ENCODE data around the gene KBTBD13. TPM values are rescaled to one million over a fixed set of nuclear protein-coding genes. Genes with fewer than 3 reads are reported as not detected.

The KBTBD13 gene
- total RNA-seq, 1 experiment from 2014 or later: not detected

GRCh38 chr15:65055201-65055870, 21.2 kb upstream of the KBTBD13 start:
- Histone ChIP-seq H3K4me3 (ENCODE audit: low read depth in 2 of 2, low read length in 2 of 2) (no peak overlapping the region), H3K27ac (ENCODE audit: low read length) (no peak overlapping the region), H3K9me3 (ENCODE audit: control insufficient read depth, insufficient read depth, low read depth, low read length) (no peaks in the 10 kb centered on the region), H3K36me3 (ENCODE audit: control insufficient read depth, insufficient read depth, low read length) (no peaks in the 10 kb centered on the region), H3K4me1 (ENCODE audit: control insufficient read depth, insufficient read depth, low read length) (0 out of 2 replicates have a peak, but pooled peaks cover 5% of the 10 kb centered on the region), H3K27me3 (ENCODE audit: control insufficient read depth, insufficient read depth, low read length) (no peaks in the 10 kb centered on the region)
- DNase-seq (ENCODE audit: low read depth, low spot score) (no peak), ATAC-seq (no peak)
- POLR2A ChIA-PET: interaction anchor here (1.0 to 1.1 kb wide), 2 partner anchors 20 to 23 kb away, joined by 3 to 4 read pairs; no protein-coding TSS in a partner anchor
- CTCF ChIA-PET: interaction anchor here (0.6 to 1.2 kb wide), 4 partner anchors 28 to 259 kb away, joined by 4 to 6 read pairs (median 5); no protein-coding TSS in a partner anchor
- intact Hi-C loops (cut with micrococcal nuclease; ENCODE audit: unreplicated experiment) (no loop called here), in situ Hi-C loops (cut with HindIII; ENCODE audit: low pct_unique_long_range_greater_than_20kb, low sequenced_read_pairs) (no loop called here)
- no TSS peak for BruUV-seq (replicated peaks)
- TF ChIP-seq POLR2AphosphoS5 (IDR thresholded peaks at IDR 0.05; ENCODE audit: low read depth, low read length): no peak
- no peak for TF ChIP-seq SIN3A (IDR thresholded peaks at IDR 0.05; ENCODE audit: borderline replicate concordance, insufficient read depth, low read depth, low read length)
- TF ChIP-seq TCF7L2 (IDR thresholded peaks at IDR 0.05; ENCODE audit: low read depth, low read length): no peak
- no peak for TF ChIP-seq REST (IDR thresholded peaks at IDR 0.05; ENCODE audit: insufficient read depth in 1 of 2, low read depth in 2 of 2, low read length in 1 of 2)
- no peak for TF ChIP-seq CTCF (IDR thresholded peaks at IDR 0.05)

DNA sequence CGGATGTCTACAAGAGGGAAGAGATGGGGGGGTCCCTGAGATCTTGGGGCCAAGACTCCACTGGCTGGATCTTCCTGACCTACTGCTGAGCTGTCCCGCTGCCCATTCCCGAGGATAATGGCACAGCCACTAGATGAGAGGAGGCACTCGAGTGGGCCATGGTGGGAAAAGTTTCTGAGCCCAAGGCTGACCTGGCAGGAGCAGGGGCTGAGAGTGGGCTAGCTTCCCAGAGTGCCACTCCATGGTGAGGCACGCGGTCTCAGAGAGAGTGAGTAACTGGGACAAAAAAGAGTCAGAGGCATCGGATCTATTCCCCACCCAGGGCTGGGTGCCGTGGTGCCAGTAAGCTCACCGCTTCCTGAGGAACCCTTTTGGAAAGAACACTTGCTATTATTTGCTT, 20.4 kb upstream of the KBTBD13 start:
- no TSS peak for BruUV-seq (replicated peaks)

More for the DNA sequence above, 20.4 kb upstream of the KBTBD13 start:
- POLR2A ChIA-PET: interaction anchor here (0.6 to 1.1 kb wide), 3 partner anchors 11 to 22 kb away, joined by 3 to 4 read pairs (median 3); no protein-coding TSS in a partner anchor
- no peak for ATAC-seq
- Histone ChIP-seq H3K27ac (ENCODE audit: low read length) (no peak overlapping the region), H3K36me3 (ENCODE audit: control insufficient read depth, insufficient read depth, low read length) (no peaks in the 10 kb centered on the region), H3K4me3 (ENCODE audit: low read depth in 2 of 2, low read length in 2 of 2) (no peak overlapping the region), H3K9me3 (ENCODE audit: control insufficient read depth, insufficient read depth, low read depth, low read length) (no peaks in the 10 kb centered on the region), H3K4me1 (ENCODE audit: control insufficient read depth, insufficient read depth, low read length) (0 out of 2 replicates have a peak, but pooled peaks cover 5% of the 10 kb centered on the region), H3K27me3 (ENCODE audit: control insufficient read depth, insufficient read depth, low read length) (no peaks in the 10 kb centered on the region)
- TF ChIP-seq POLR2AphosphoS5 (IDR thresholded peaks at IDR 0.05; ENCODE audit: low read depth, low read length) (no peak), SIN3A (IDR thresholded peaks at IDR 0.05; ENCODE audit: borderline replicate concordance, insufficient read depth, low read depth, low read length) (no peak), CTCF (IDR thresholded peaks at IDR 0.05) (no peak), REST (IDR thresholded peaks at IDR 0.05; ENCODE audit: insufficient read depth in 1 of 2, low read depth in 2 of 2, low read length in 1 of 2) (no peak), TCF7L2 (IDR thresholded peaks at IDR 0.05; ENCODE audit: low read depth, low read length) (no peak)
- intact Hi-C loops (cut with micrococcal nuclease; ENCODE audit: unreplicated experiment) (no loop called here), in situ Hi-C loops (cut with HindIII; ENCODE audit: low pct_unique_long_range_greater_than_20kb, low sequenced_read_pairs) (no loop called here)
- CTCF ChIA-PET: interaction anchor here (0.7 kb wide), 1 partner anchor 241 kb away, joined by 5 read pairs; no protein-coding TSS in a partner anchor
- DNase-seq (ENCODE audit: low read depth, low spot score): no peak

Measured in Panc1 (cell line).